Ovary (tissue), 3 donors: Measurements from ENCODE around the gene CYP2W1.

Source experiments
- POLR2A ChIP-seq: fragments of 450-650 bp; IDR thresholded peaks from one replicate; pipeline ENCODE4 v1.6.1; 2017; ENCODE audit warnings: antibody characterized with exemption, mild to moderate bottlenecking, moderate library complexity
- TF ChIP-seq, protein P1 (sequence below), 3 donors: fragments of 450-650 bp in 2 of 3; fragments of 200-600 bp in 1 of 3; IDR thresholded peaks; one replicate each; pipeline versions ENCODE4 v1.5.1 to v1.8.0; 2016 to 2022; ENCODE audit warnings: antibody characterized with exemption in 3 of 3, mild to moderate bottlenecking in 1 of 3
- donor health status: DM: no; HTN: no; CAD: no.

DNA sequence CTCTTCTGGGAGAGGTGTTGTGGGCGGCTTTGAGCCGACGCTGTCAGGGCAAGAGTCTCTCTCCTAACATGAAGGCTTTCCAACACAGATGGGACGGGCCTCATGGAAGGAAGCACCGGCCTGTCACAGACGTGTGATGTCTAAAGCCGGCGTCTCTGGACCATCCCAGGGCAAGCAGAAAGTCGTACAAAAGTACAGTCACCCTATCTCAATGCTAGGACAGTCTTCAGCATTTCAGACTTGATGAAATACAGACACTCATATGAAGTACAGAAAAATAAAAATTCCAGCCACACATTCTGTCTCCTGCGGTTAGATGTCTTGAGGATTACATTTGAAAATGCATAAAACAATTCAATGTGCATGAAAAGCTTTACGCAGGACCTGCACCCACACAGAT is 30.6 kb downstream of the CYP2W1 start:
- TF ChIP-seq, protein P1, sequence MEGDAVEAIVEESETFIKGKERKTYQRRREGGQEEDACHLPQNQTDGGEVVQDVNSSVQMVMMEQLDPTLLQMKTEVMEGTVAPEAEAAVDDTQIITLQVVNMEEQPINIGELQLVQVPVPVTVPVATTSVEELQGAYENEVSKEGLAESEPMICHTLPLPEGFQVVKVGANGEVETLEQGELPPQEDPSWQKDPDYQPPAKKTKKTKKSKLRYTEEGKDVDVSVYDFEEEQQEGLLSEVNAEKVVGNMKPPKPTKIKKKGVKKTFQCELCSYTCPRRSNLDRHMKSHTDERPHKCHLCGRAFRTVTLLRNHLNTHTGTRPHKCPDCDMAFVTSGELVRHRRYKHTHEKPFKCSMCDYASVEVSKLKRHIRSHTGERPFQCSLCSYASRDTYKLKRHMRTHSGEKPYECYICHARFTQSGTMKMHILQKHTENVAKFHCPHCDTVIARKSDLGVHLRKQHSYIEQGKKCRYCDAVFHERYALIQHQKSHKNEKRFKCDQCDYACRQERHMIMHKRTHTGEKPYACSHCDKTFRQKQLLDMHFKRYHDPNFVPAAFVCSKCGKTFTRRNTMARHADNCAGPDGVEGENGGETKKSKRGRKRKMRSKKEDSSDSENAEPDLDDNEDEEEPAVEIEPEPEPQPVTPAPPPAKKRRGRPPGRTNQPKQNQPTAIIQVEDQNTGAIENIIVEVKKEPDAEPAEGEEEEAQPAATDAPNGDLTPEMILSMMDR (IDR thresholded peaks at IDR 0.05), result no peak
- TF ChIP-seq POLR2A, result no peak
